NT2/D1 (cell line): ENCODE measurements around the gene PMVK.

Source experiments
- DNase-seq: peaks from one replicate; pipeline ENCODE4 v3.0.0-alpha.2; 2011; ENCODE audit warnings: low read depth, low spot score
- H3K27me3 ChIP-seq: 2 replicates; pipeline ENCODE4 v1.6.0; 2011; ENCODE audit warnings: mild to moderate bottlenecking; ENCODE audit not compliant: insufficient read length, insufficient read depth
- H3K36me3 ChIP-seq: 2 replicates; pipeline ENCODE4 v1.6.1; 2011; ENCODE audit warnings: mild to moderate bottlenecking, low read length, mixed read lengths; ENCODE audit not compliant: insufficient read depth, insufficient read length
- H3K4me1 ChIP-seq: 2 replicates; pipeline ENCODE4 v1.5.1; 2011; ENCODE audit not compliant: insufficient read depth, insufficient read length
- H3K4me3 ChIP-seq: 2 replicates; pipeline ENCODE4 v1.5.1; 2011; ENCODE audit warnings: low read depth; ENCODE audit not compliant: insufficient read length
- H3K9ac ChIP-seq: 2 replicates; pipeline ENCODE4 v1.6.0; 2011; ENCODE audit warnings: low read depth; ENCODE audit not compliant: insufficient read length
- H3K9me3 ChIP-seq: 2 replicates; pipeline ENCODE4 v1.5.1; 2011; ENCODE audit warnings: mild to moderate bottlenecking, low read length; ENCODE audit not compliant: insufficient read depth
- SUZ12 ChIP-seq: IDR thresholded peaks from 2 replicates; pipeline ENCODE4 v1.6.1; 2011; ENCODE audit not compliant: insufficient read length, insufficient read depth; ENCODE audit errors: extremely low read depth
- YY1 ChIP-seq: IDR thresholded peaks from 2 replicates; pipeline ENCODE4 v1.6.1; 2011; ENCODE audit not compliant: insufficient read length, insufficient read depth
- ZNF274 ChIP-seq: IDR thresholded peaks from 2 replicates; pipeline ENCODE4 v1.6.1; 2011; ENCODE audit warnings: mild to moderate bottlenecking, low read depth, low read length

PMVK gene

DNA sequence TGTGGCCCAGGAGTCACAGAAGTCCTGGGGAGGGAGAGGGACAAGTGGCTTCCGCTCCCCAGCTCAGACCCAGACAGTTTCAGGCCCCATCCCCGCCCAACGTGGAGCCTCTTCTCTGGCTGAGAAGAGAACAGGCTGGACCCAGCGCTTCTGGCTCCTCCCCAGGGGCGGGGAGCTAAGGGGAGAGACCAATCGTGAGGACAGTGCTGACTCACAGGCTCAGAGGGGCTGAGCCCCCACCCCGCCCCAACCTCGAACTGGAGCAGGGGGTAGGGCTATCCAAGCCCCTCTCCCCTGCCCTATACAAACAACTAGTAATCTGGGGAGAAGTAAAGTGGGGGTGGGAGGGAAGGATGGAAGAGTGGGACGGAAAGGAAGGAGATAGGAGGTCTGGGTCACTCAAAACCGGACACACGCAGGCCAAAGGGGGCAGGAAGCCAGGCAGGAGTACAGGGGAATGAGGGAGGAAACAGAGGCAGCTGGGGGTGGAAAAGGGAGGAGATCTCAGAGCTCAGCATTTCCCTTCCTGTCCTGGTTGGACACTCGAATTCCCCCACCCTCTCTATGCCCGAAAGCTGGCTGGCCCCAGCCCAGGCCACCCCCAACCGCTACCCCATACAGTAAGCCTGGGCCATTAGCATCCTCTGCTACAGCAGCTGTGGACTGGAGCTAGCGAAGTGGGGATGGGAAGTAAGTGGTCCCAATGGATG, 34.3 kb upstream of the PMVK start, which contains the start of gene SHC1:
SHC1 (minus strand) TSS at position 117 of the 710 bp plus-strand sequence. CDS start 221 bp downstream, outside the sequence.
- Histone ChIP-seq H3K9ac (peak within 1 kb of the TSS; percentile 98), H3K27me3 (no peaks in the 10 kb centered on the region), H3K4me1 (peaks cover 20% of the 10 kb centered on the region), H3K9me3 (no peaks in the 10 kb centered on the region), H3K4me3 (peak within 1 kb of the TSS; percentile 77), H3K36me3 (peaks cover 38% of the 10 kb centered on the region)
- peak; percentile 96 for DNase-seq
- no peak for TF ChIP-seq ZNF274
- TF ChIP-seq SUZ12: no peak
- no peak for TF ChIP-seq YY1

DNA sequence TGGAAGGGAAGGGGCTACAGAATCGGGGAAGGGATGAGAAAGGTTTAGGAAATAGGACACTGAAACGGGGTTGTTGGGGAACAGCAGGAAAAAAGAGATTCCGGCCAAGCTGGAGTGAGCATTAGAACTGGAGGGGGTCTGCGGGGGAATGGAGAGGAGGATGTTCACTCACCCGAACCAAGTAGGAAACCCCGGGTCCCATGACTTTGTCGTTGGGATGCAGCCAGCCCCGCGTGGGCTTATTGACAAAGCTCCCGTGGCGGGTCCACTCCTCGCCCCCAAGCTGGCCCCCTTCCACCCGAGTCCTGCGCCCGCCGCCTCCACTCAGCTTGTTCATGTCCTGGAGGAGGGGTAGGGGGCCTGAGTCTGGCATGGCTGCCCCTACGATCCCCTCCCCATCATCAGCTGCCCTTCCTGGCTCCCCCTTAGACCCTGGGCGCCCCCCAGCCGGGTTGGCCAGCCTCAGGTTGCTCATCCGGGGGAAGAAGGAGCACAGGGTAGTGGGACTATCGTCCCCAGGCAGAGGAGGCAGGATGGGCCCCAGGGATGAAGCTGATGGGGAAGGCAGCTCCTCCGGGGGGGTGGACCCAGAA, 33.4 kb upstream of the PMVK start:
- peaks cover 46% of the 10 kb centered on the region for H3K36me3 ChIP-seq
- no peak for TF ChIP-seq ZNF274
- no peak for TF ChIP-seq YY1
- no peak for TF ChIP-seq SUZ12
- peak overlapping the region; percentile 77 for H3K4me3 ChIP-seq
- no peaks in the 10 kb centered on the region for H3K27me3 ChIP-seq
- DNase-seq: no peak
- H3K4me1 ChIP-seq: peaks cover 20% of the 10 kb centered on the region
- no peaks in the 10 kb centered on the region for H3K9me3 ChIP-seq
- H3K9ac ChIP-seq: peak overlapping the region; percentile 98

DNA sequence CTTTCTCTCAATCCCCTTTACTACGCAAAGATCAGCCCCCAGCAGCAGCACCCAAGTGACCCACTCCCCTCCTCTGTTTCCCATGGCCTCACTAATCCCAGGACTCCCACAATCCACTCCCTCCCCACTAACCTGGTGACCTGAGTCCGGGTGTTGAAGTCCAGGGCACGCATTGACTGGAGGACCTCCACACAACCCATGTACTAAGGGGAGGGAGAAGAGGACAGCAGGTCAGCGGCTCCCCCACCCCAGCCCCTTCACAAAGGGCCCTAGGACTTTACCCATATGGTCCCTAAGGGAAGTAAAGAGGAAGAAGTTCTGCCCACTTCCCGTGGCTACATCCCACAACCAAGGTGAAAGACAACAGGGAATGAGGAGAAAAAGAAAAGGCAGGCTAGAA, 32.7 kb upstream of the PMVK start:
- Histone ChIP-seq H3K4me1 (peaks cover 20% of the 10 kb centered on the region), H3K27me3 (no peaks in the 10 kb centered on the region), H3K9me3 (no peaks in the 10 kb centered on the region), H3K36me3 (peaks cover 53% of the 10 kb centered on the region), H3K9ac (peak overlapping the region; percentile 98), H3K4me3 (peak overlapping the region; percentile 77)
- no peak for DNase-seq
- TF ChIP-seq YY1 (no peak), SUZ12 (no peak), ZNF274 (no peak)

DNA sequence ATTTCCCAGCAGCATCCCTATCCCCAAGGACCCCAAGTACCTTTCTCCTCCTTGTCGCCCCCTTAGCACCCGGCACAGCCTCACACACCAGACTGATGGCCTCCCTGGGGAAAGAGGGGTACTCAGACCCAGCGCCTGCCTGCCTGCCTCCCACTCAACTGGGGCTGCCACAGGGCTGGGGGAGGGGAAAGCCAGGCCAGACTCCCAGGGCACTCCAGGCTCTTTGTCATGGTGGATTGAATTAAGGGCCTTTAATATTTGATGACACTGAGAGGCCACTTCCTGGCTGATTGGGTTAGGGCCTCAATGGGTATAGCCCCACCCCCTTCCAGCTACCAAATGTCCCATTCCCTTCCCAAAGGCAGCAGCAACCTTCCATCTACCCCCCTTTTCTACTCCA, 32.2 kb upstream of the PMVK start:
- TF ChIP-seq SUZ12: no peak
- TF ChIP-seq YY1: no peak
- TF ChIP-seq ZNF274: no peak
- Histone ChIP-seq H3K9ac (peak overlapping the region; percentile 98), H3K4me1 (peaks cover 20% of the 10 kb centered on the region)

DNA sequence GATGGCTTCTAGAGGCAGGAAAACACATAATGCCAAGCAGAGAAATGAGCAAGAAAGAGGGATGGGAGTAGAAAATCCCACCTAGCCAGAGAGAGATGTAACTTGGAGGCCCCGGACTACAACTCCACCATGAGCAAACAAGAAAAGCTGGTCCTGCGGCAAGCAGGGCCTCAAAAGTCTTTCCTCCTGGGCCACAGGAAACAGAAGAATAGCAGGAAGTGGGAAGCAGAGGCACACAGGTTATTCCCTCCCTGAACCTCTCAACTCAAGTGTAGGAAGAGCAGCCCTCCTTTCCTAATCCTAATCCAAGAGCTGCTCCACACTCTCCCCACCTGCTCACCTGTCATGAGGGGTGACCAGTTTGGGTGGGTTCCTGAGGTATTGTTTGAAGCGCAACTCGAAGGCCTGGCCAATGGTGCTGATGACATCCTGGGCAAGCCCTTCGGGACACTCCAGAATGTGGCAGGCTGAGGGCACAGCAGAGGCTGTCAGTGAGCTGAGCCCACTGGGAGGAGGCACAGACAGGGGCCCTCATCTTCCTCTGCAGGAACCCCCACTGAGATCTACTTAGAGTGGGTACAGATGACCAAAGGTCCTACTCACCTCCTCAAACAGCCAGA, 30.9 kb upstream of the PMVK start:
- TF ChIP-seq YY1 (no peak), ZNF274 (no peak), SUZ12 (no peak)
- no peaks in the 10 kb centered on the region for H3K9me3 ChIP-seq
- no peaks in the 10 kb centered on the region for H3K27me3 ChIP-seq
- peaks cover 71% of the 10 kb centered on the region for H3K36me3 ChIP-seq
- H3K4me3 ChIP-seq: no peak overlapping the region
- no peak overlapping the region for H3K9ac ChIP-seq
- DNase-seq: no peak
- peaks cover 22% of the 10 kb centered on the region for H3K4me1 ChIP-seq

More for the DNA sequence above, 32.2 kb upstream of the PMVK start:
- peak overlapping the region; percentile 77 for H3K4me3 ChIP-seq
- DNase-seq: no peak
- H3K27me3 ChIP-seq: no peaks in the 10 kb centered on the region
- no peaks in the 10 kb centered on the region for H3K9me3 ChIP-seq
- peaks cover 58% of the 10 kb centered on the region for H3K36me3 ChIP-seq

DNA sequence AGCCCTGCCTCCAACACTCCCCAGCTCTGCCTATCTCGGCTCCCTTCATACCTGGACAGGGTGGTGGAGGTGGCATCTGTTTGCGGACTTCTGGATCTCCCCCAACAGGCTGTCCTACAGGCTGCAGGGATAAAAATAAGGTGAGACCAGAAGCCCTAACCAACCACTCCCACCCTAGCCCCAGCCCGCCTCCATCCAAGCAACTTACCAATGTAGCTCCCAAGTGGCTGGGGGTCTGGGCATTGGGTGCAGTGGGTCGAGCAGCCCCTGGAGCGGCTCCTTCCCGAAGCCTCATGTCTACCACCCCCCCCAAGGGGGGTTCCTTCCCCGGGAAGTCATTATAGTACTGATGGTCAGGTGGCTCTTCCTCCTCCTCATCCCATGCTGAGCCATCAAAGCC, 29.6 kb upstream of the PMVK start:
- no peak overlapping the region for H3K9ac ChIP-seq
- H3K4me1 ChIP-seq: peaks cover 16% of the 10 kb centered on the region
- no peaks in the 10 kb centered on the region for H3K27me3 ChIP-seq
- H3K36me3 ChIP-seq: peaks cover 75% of the 10 kb centered on the region
- H3K4me3 ChIP-seq: no peak overlapping the region
- no peaks in the 10 kb centered on the region for H3K9me3 ChIP-seq
- DNase-seq: no peak
- no peak for TF ChIP-seq ZNF274
- TF ChIP-seq SUZ12: no peak

DNA sequence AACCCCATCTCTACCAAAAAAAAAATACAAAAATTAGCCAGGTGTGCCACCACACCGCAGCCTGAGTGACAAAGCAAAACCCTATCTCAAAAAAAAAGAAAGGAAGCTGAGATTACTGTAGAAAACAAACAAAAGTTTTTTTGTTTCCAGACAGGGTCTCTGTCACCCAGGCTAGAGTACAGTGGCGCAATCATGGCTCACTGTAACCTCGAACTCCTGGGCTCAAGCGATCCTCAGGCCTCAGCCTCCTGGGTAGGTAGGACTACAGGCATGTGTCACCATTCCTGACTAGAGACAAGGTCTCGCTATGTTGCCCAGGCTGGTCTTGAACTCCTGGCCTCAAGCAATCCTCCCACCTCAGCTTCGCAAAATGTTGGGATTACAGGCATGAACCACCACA, 27.8 kb upstream of the PMVK start:
- TF ChIP-seq SUZ12 (no peak), YY1 (no peak), ZNF274 (no peak)

More for the DNA sequence above, 27.8 kb upstream of the PMVK start:
- H3K9me3 ChIP-seq: no peaks in the 10 kb centered on the region; the same call in 1 of the 2 replicates
- peaks cover 85% of the 10 kb centered on the region for H3K36me3 ChIP-seq
- no peaks in the 10 kb centered on the region for H3K27me3 ChIP-seq
- no peak overlapping the region for H3K9ac ChIP-seq
- no peak for DNase-seq
- H3K4me1 ChIP-seq: peaks cover 15% of the 10 kb centered on the region
- H3K4me3 ChIP-seq: no peak overlapping the region
